Measurements from ENCODE around the gene EPRS1. TPM values are rescaled to one million over a fixed set of nuclear protein-coding genes. Genes with fewer than 3 reads are reported as not detected.

The EPRS1 gene
- total RNA-seq, 1 experiment from 2014 or later: 143 TPM

DNA sequence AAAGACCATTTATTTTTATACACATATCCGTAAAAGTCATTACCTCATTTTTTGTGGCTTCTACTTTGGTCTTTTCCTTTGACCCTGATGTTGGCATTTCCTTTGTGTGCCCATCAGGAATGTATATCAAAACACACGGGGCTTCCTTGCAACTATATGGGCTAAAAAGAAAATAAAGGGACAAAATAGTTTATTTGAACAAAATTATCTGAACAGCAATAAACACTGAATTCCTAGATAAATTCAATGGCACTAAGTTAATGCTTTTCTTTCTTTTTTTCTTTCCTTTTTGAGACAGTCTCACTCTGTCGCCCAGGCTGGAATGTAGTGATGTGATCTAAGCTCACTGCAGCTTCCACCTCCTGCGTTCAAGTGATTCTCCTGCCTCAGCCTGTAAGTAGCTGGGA lies 45.2 kb downstream of the EPRS1 start:
- H3K4me1 ChIP-seq (ENCODE audit: control insufficient read depth, insufficient read depth, low read length): no peaks in the 10 kb centered on the region
- ChIA-PET CTCF (no interaction called here), POLR2A (no interaction called here)
- peaks cover 48% of the 10 kb centered on the region for H3K36me3 ChIP-seq (ENCODE audit: control insufficient read depth, insufficient read depth, low read length)
- in situ Hi-C loops (cut with HindIII; ENCODE audit: low pct_unique_long_range_greater_than_20kb, low sequenced_read_pairs): no loop called here
- TF ChIP-seq SIN3A (IDR thresholded peaks at IDR 0.05; ENCODE audit: borderline replicate concordance, insufficient read depth, low read depth, low read length) (no peak), TCF7L2 (IDR thresholded peaks at IDR 0.05; ENCODE audit: low read depth, low read length) (no peak), POLR2AphosphoS5 (IDR thresholded peaks at IDR 0.05; ENCODE audit: low read depth, low read length) (no peak)
- TF ChIP-seq, protein P1, sequence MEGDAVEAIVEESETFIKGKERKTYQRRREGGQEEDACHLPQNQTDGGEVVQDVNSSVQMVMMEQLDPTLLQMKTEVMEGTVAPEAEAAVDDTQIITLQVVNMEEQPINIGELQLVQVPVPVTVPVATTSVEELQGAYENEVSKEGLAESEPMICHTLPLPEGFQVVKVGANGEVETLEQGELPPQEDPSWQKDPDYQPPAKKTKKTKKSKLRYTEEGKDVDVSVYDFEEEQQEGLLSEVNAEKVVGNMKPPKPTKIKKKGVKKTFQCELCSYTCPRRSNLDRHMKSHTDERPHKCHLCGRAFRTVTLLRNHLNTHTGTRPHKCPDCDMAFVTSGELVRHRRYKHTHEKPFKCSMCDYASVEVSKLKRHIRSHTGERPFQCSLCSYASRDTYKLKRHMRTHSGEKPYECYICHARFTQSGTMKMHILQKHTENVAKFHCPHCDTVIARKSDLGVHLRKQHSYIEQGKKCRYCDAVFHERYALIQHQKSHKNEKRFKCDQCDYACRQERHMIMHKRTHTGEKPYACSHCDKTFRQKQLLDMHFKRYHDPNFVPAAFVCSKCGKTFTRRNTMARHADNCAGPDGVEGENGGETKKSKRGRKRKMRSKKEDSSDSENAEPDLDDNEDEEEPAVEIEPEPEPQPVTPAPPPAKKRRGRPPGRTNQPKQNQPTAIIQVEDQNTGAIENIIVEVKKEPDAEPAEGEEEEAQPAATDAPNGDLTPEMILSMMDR (IDR thresholded peaks at IDR 0.05): no peak
- TF ChIP-seq, protein P2, sequence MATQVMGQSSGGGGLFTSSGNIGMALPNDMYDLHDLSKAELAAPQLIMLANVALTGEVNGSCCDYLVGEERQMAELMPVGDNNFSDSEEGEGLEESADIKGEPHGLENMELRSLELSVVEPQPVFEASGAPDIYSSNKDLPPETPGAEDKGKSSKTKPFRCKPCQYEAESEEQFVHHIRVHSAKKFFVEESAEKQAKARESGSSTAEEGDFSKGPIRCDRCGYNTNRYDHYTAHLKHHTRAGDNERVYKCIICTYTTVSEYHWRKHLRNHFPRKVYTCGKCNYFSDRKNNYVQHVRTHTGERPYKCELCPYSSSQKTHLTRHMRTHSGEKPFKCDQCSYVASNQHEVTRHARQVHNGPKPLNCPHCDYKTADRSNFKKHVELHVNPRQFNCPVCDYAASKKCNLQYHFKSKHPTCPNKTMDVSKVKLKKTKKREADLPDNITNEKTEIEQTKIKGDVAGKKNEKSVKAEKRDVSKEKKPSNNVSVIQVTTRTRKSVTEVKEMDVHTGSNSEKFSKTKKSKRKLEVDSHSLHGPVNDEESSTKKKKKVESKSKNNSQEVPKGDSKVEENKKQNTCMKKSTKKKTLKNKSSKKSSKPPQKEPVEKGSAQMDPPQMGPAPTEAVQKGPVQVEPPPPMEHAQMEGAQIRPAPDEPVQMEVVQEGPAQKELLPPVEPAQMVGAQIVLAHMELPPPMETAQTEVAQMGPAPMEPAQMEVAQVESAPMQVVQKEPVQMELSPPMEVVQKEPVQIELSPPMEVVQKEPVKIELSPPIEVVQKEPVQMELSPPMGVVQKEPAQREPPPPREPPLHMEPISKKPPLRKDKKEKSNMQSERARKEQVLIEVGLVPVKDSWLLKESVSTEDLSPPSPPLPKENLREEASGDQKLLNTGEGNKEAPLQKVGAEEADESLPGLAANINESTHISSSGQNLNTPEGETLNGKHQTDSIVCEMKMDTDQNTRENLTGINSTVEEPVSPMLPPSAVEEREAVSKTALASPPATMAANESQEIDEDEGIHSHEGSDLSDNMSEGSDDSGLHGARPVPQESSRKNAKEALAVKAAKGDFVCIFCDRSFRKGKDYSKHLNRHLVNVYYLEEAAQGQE (IDR thresholded peaks at IDR 0.05; ENCODE audit: insufficient read depth in 1 of 2, low read depth in 2 of 2, low read length in 1 of 2): no peak
- H3K4me3 ChIP-seq (ENCODE audit: low read depth in 2 of 2, low read length in 2 of 2): no peak overlapping the region
- no TSS peak for BruUV-seq (replicated peaks)
- H3K27ac ChIP-seq (ENCODE audit: low read length): no peak overlapping the region
- intact Hi-C loops (cut with micrococcal nuclease; ENCODE audit: unreplicated experiment): no loop called here
- ATAC-seq (no peak), DNase-seq (ENCODE audit: low read depth, low spot score) (no peak)
- no peaks in the 10 kb centered on the region for H3K27me3 ChIP-seq (ENCODE audit: control insufficient read depth, insufficient read depth, low read length)
- H3K9me3 ChIP-seq (ENCODE audit: control insufficient read depth, insufficient read depth, low read depth, low read length): no peaks in the 10 kb centered on the region

- CTCF ChIA-PET: no interaction called here
- no peaks in the 10 kb centered on the region for H3K27me3 ChIP-seq (ENCODE audit: control insufficient read depth, insufficient read depth, low read length)
- no TSS peak for BruUV-seq (replicated peaks)
- no peak overlapping the region for H3K27ac ChIP-seq (ENCODE audit: low read length)
- peaks cover 43% of the 10 kb centered on the region for H3K36me3 ChIP-seq (ENCODE audit: control insufficient read depth, insufficient read depth, low read length)
- no peak overlapping the region for H3K4me3 ChIP-seq (ENCODE audit: low read depth in 2 of 2, low read length in 2 of 2)
- no peaks in the 10 kb centered on the region for H3K4me1 ChIP-seq (ENCODE audit: control insufficient read depth, insufficient read depth, low read length)
- no peaks in the 10 kb centered on the region for H3K9me3 ChIP-seq (ENCODE audit: control insufficient read depth, insufficient read depth, low read depth, low read length)
- TF ChIP-seq, protein P1 (IDR thresholded peaks at IDR 0.05): no peak
- TF ChIP-seq POLR2AphosphoS5 (IDR thresholded peaks at IDR 0.05; ENCODE audit: low read depth, low read length) (no peak), SIN3A (IDR thresholded peaks at IDR 0.05; ENCODE audit: borderline replicate concordance, insufficient read depth, low read depth, low read length) (no peak), TCF7L2 (IDR thresholded peaks at IDR 0.05; ENCODE audit: low read depth, low read length) (no peak)
- TF ChIP-seq, protein P2 (IDR thresholded peaks at IDR 0.05; ENCODE audit: insufficient read depth in 1 of 2, low read depth in 2 of 2, low read length in 1 of 2): no peak
- DNase-seq (ENCODE audit: low read depth, low spot score): no peak
- in situ Hi-C loops (cut with HindIII; ENCODE audit: low pct_unique_long_range_greater_than_20kb, low sequenced_read_pairs): no loop called here
- ATAC-seq: no peak
- POLR2A ChIA-PET: no interaction called here
- intact Hi-C loops (cut with micrococcal nuclease; ENCODE audit: unreplicated experiment): no loop called here
Measured at GRCh38 chr1:219999821-220000220, 46.5 kb downstream of the EPRS1 start.

Other genes with a start within 250 kb of the EPRS1 start
- gene SLC30A10, start 117.9 kb downstream of the EPRS1 start, total RNA-seq (2021; ENCODE audit: unreplicated experiment): not detected
- gene BPNT1, start 43.3 kb upstream of the EPRS1 start, total RNA-seq (2021; ENCODE audit: unreplicated experiment): 20.8 TPM
- gene IARS2, start 47.6 kb upstream of the EPRS1 start, total RNA-seq (2021; ENCODE audit: unreplicated experiment): 106 TPM
- gene RAB3GAP2, start 225.9 kb upstream of the EPRS1 start, total RNA-seq (2021; ENCODE audit: unreplicated experiment): 39.0 TPM